ENCODE measurements around the gene PRMT1.

- TF ChIP-seq POLR2A (IDR thresholded peaks at IDR 0.05; ENCODE audit: low read depth, low read length): peak; percentile 96
- peak; percentile 92 for TF ChIP-seq POLR2AphosphoS5 (IDR thresholded peaks at IDR 0.05; ENCODE audit: low read depth, low read length)
Measured at GRCh38 chr19:49677231-49677900, at the start of gene PRMT1.
